Suprapubic skin (tissue), 4 donors: ENCODE data around the gene CD99L2. TPM values are rescaled to one million over a fixed set of nuclear protein-coding genes. Genes with fewer than 3 reads are reported as not detected.
A peak's percentile ranks its signal among the peaks of the same experiment; 100 is the strongest.
"Not testable (repeated sequence)": the region's sequence is repeated elsewhere in the genome, so short reads cannot be mapped to it uniquely, and the experiment has no call there.

ENCODE experiments used
- DNase-seq, 2 donors: peaks; one replicate each; pipeline ENCODE4 v3.0.0-alpha.2; 2019; ENCODE audit warnings: low spot score in 2 of 2
- H3K27ac ChIP-seq: fragments of 200-600 bp; sonication (generic); one replicate; pipeline ENCODE4 v1.5.1; 2019
- H3K27me3 ChIP-seq: fragments of 200-600 bp; sonication (generic); one replicate; pipeline ENCODE4 v1.5.1; 2019
- H3K36me3 ChIP-seq: fragments of 200-600 bp; sonication (generic); one replicate; pipeline ENCODE4 v1.5.1; 2019
- H3K4me1 ChIP-seq: fragments of 200-600 bp; sonication (generic); one replicate; pipeline ENCODE4 v1.5.1; 2019
- H3K4me3 ChIP-seq: fragments of 200-600 bp; sonication (generic); one replicate; pipeline ENCODE4 v1.5.1; 2019; ENCODE audit warnings: mild to moderate bottlenecking
- H3K9me3 ChIP-seq: fragments of 200-600 bp; sonication (generic); one replicate; pipeline ENCODE4 v1.5.1; 2019
- EP300 ChIP-seq: sonication (generic); formaldehyde crosslinking; IDR thresholded peaks from one replicate; pipeline ENCODE4 v1.6.1; 2017; ENCODE audit warnings: antibody characterized with exemption
- POLR2A ChIP-seq, 2 donors: fragments of 450-650 bp; IDR thresholded peaks; one replicate each; pipeline ENCODE4 v1.6.1; 2017; ENCODE audit warnings: antibody characterized with exemption in 2 of 2, mild to moderate bottlenecking in 2 of 2, moderate library complexity in 2 of 2
- POLR2AphosphoS5 ChIP-seq, 3 donors: sonication (generic); formaldehyde crosslinking; IDR thresholded peaks; one replicate each; pipeline ENCODE4 v1.6.1; 2017; ENCODE audit warnings: antibody characterized with exemption in 3 of 3
- WGBS: methylation state at CpG from one replicate; pipeline ENCODE4 v1.1.5; 2018; 5-methylcytosine and 5-hydroxymethylcytosine counted together
- total RNA-seq, 4 donors: library from RNA; depleted of rRNA; stranded (reverse); fragments of >200 nt; gene quantifications; one replicate each; pipeline ENCODE4 v1.1.0, GENCODE V29; 2016
- TF ChIP-seq, protein P1 (sequence below), 2 donors: fragments of 200-600 bp in 1 of 2; fragments of 450-650 bp in 1 of 2; sonication (generic) in 1 of 2; IDR thresholded peaks; one replicate each; pipeline ENCODE4 v1.5.1; 2016 to 2019; ENCODE audit warnings: antibody characterized with exemption in 2 of 2, mild to moderate bottlenecking in 1 of 2, moderate library complexity in 1 of 2

CD99L2 gene
- total RNA-seq, 4 donors from 2014 or later = 12.6 to 24.5 (median 18.7) TPM

DNA sequence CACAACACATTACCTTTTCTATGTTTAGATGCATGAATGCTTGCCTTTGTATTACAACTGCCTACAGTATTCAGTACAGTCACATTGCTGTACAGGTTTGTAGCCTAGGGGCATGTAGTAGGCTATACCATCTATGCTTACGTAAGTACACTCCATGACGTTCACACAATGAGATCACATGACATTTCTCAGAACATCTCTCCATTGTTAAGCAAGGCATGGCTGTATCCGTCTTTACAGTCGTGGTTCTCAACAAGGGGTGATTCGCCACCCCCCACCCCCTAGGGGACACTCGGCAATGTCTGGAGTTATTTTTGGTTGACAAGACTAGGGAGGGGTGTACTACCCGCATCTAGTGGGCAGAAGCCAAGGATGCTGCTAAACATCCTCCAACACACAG, 12.1 kb downstream of the CD99L2 start:
- H3K27me3 ChIP-seq = no peaks in the 10 kb centered on the region
- DNase-seq = no peak
- TF ChIP-seq POLR2AphosphoS5 (IDR thresholded peaks at IDR 0.05) = no peak
- TF ChIP-seq, protein P1, sequence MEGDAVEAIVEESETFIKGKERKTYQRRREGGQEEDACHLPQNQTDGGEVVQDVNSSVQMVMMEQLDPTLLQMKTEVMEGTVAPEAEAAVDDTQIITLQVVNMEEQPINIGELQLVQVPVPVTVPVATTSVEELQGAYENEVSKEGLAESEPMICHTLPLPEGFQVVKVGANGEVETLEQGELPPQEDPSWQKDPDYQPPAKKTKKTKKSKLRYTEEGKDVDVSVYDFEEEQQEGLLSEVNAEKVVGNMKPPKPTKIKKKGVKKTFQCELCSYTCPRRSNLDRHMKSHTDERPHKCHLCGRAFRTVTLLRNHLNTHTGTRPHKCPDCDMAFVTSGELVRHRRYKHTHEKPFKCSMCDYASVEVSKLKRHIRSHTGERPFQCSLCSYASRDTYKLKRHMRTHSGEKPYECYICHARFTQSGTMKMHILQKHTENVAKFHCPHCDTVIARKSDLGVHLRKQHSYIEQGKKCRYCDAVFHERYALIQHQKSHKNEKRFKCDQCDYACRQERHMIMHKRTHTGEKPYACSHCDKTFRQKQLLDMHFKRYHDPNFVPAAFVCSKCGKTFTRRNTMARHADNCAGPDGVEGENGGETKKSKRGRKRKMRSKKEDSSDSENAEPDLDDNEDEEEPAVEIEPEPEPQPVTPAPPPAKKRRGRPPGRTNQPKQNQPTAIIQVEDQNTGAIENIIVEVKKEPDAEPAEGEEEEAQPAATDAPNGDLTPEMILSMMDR (IDR thresholded peaks at IDR 0.05) = no peak
- TF ChIP-seq POLR2A (IDR thresholded peaks at IDR 0.05) = no peak
- TF ChIP-seq EP300 = no peak
- no peaks in the 10 kb centered on the region for H3K4me1 ChIP-seq
- H3K4me3 ChIP-seq = no peak overlapping the region
- H3K27ac ChIP-seq = no peak overlapping the region
- no peaks in the 10 kb centered on the region for H3K36me3 ChIP-seq
- 84% methylated on average over 7 of the region's 7 CpGs for WGBS
- H3K9me3 ChIP-seq = no peaks in the 10 kb centered on the region

DNA sequence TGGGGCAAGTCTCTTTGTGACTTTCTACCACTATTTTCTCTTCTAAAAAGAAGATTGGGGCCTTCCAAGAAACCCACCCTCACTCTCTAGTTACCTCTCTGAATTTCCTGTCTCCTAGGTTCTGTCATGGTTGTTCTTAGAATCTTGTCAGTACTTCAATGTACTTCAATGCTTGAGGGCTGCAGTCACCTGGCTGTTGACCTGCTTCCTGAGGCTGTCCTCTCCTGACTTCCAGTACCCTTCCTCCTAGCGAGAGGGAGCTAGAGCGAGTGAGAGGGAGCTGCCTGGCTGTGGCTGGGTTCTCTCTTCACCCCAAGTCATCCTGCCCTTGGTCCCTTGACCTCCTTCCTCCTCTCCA, 17.7 kb downstream of the CD99L2 start:
- Histone ChIP-seq H3K9me3 (no peaks in the 10 kb centered on the region), H3K27me3 (no peaks in the 10 kb centered on the region), H3K27ac (no peak overlapping the region), H3K4me3 (no peak overlapping the region), H3K4me1 (no peaks in the 10 kb centered on the region), H3K36me3 (no peaks in the 10 kb centered on the region)
- WGBS = 79% methylated on average over 2 of the region's 2 CpGs
- no peak for DNase-seq
- no peak for TF ChIP-seq EP300
- TF ChIP-seq, protein P1 (IDR thresholded peaks at IDR 0.05) = no peak
- TF ChIP-seq POLR2AphosphoS5 (IDR thresholded peaks at IDR 0.05) = no peak
- no peak for TF ChIP-seq POLR2A (IDR thresholded peaks at IDR 0.05)

DNA sequence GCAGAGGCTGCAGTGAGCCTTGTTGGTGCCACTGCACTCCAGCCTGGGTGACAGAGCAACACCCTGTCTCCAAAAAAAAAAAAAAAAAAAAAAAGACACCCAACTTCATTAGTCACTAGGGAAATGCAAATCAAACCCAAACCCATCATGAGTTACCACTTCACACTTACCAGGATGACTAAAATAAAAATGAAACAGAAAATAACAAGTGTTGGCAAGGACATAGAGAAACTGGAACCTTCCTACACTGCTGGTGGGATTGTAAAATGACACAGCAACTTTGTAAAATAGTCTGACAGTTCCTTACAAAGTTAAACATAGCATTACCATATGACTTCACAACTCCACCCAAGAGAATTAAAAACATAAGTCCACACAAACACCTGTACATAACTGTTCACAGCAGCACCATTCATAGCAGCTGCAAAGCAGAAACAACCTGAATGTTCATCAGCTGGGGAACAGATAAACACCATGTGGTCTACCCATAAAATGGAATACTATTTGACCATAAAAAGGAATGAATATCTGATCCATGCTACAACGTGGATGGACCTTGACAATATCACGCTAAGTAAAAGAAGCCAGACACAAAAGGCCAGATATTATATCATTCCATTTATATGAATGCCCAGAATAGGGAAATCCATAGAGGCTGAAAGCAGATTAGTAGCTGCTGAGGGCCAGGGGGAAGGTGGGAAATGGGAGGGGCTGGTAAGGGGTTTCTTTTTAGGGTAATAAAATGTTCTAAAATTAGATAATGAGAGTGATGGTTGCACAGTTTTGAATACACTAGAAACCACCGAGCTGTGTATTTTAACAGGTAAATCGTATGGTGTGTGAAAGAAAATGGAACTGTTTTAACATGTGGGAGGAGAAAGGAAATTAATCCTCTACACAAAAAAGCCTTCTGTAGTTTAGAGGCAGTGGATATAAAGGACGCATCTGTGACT, 18.3 kb downstream of the CD99L2 start:
- Histone ChIP-seq H3K27me3 (no peaks in the 10 kb centered on the region), H3K9me3 (no peaks in the 10 kb centered on the region), H3K27ac (no peak overlapping the region), H3K36me3 (no peaks in the 10 kb centered on the region), H3K4me3 (no peak overlapping the region), H3K4me1 (no peaks in the 10 kb centered on the region)
- no peak for DNase-seq
- TF ChIP-seq EP300 = no peak
- TF ChIP-seq POLR2A (IDR thresholded peaks at IDR 0.05) = no peak
- TF ChIP-seq, protein P1 (IDR thresholded peaks at IDR 0.05) = no peak
- no peak for TF ChIP-seq POLR2AphosphoS5 (IDR thresholded peaks at IDR 0.05)
- WGBS = 76% methylated on average over 5 of the region's 5 CpGs

DNA sequence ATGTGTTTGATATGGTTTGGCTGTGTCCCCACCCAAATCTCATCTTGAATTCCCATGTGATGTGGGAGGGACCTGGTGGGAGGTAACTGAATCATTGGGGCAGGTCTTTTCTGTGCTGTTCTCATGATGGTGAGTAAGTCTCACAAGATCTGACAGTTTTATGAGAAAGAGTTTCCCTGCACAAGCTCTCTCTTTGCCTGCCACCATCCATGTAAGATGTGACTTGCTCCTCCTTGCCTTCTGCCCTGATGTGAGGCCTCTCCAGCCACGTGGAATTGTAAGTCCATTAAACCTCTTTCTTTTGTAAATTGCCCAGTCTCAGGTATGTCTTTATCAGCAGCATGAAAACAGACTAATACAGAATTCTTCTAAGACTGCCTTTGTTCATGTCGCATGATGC, 22.8 kb downstream of the CD99L2 start:
- not testable (repeated sequence) for H3K4me1 ChIP-seq, H3K4me3 ChIP-seq
- 63% methylated on average over 2 of the region's 2 CpGs for WGBS

DNA sequence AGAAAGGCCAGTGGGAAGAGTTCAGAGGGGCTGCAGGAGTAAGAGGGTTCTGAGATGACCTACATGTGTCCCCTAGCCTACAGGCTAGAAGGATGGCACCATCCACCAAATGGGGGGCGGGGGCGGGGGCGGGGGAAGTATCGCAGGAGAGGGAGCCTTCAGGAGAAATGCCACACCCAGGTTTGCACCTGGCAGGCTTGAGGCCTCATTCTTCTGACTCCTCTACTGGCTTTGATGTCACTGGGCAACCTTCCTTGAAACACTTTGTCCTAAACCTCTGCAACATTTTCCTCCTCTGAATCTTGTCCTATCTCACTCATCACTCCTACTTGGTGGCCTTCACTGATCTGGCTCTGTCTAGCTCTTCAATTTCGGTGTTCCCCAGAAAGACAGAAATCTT, 24.0 kb downstream of the CD99L2 start:
- Histone ChIP-seq H3K27me3 (no peaks in the 10 kb centered on the region), H3K36me3 (no peaks in the 10 kb centered on the region), H3K9me3 (no peaks in the 10 kb centered on the region), H3K4me1 (peaks cover 6% of the 10 kb centered on the region), H3K4me3 (no peak overlapping the region), H3K27ac (peak overlapping the region; percentile 38)
- no peak for DNase-seq
- WGBS = 81% methylated on average over 5 of the region's 5 CpGs
- TF ChIP-seq POLR2A (IDR thresholded peaks at IDR 0.05) (no peak), EP300 (no peak), POLR2AphosphoS5 (IDR thresholded peaks at IDR 0.05) (no peak)
- TF ChIP-seq, protein P1 (IDR thresholded peaks at IDR 0.05) = no peak

More for the DNA sequence above, 22.8 kb downstream of the CD99L2 start:
- not testable (repeated sequence) for DNase-seq, H3K27ac ChIP-seq, H3K9me3 ChIP-seq, H3K27me3 ChIP-seq, H3K36me3 ChIP-seq
